GM19240 (cell line): Measurements from ENCODE around the gene MAGIX.

Experiments
- DNase-seq: peaks from one replicate; pipeline ENCODE4 v3.0.0; 2011; ENCODE audit warnings: low spot score; ENCODE audit not compliant: insufficient read length

Gene MAGIX

GRCh38 chrX:49204709-49205108 lies 42.2 kb downstream of the MAGIX start:
- DNase-seq, result no peak

GRCh38 chrX:49205443-49205842 lies 42.9 kb downstream of the MAGIX start:
- DNase-seq, result no peak

- DNase-seq, result no peak
Observed at GRCh38 chrX:49206543-49206942, 44.0 kb downstream of the MAGIX start.

GRCh38 chrX:49208399-49208798 lies 45.8 kb downstream of the MAGIX start:
- no peak for DNase-seq

- DNase-seq, result no peak
Observed at GRCh38 chrX:49209434-49210251, 47.1 kb downstream of the MAGIX start.

GRCh38 chrX:49210406-49210805 lies 47.8 kb downstream of the MAGIX start:
- no peak for DNase-seq

- DNase-seq, result no peak
Observed at GRCh38 chrX:49211074-49211473, 48.5 kb downstream of the MAGIX start.

GRCh38 chrX:49212209-49212608 lies 49.7 kb downstream of the MAGIX start:
- no peak for DNase-seq

- DNase-seq, result no peak
Observed at GRCh38 chrX:49212861-49213260, 50.3 kb downstream of the MAGIX start.

- no peak for DNase-seq
Observed at GRCh38 chrX:49214416-49214815, 51.9 kb downstream of the MAGIX start.

- DNase-seq, result no peak
Observed at GRCh38 chrX:49214996-49215526, 52.5 kb downstream of the MAGIX start.
